Left ventricle myocardium inferior (tissue), 1 donor: Measurements from ENCODE around the gene ADCY7. TPM values are rescaled to one million over a fixed set of nuclear protein-coding genes. Genes with fewer than 3 reads are reported as not detected.

Experiments used
- DNase-seq: peaks from one replicate; pipeline ENCODE4 v3.0.0-alpha.2; 2020
- H3K27ac ChIP-seq: fragments of 200-600 bp; replicated peaks from 2 replicates; pipeline ENCODE4 v1.8.0; 2021
- H3K27me3 ChIP-seq: fragments of 200-600 bp; 2 replicates; pipeline ENCODE4 v1.8.0; 2021; ENCODE audit warnings: low read depth
- H3K36me3 ChIP-seq: fragments of 200-600 bp; 2 replicates; pipeline ENCODE4 v1.8.0; 2021
- H3K4me1 ChIP-seq: fragments of 200-600 bp; 2 replicates; pipeline ENCODE4 v1.8.0; 2021
- H3K4me3 ChIP-seq: fragments of 200-600 bp; 2 replicates; pipeline ENCODE4 v1.8.0; 2021; ENCODE audit warnings: mild to moderate bottlenecking, moderate library complexity
- H3K9me3 ChIP-seq: fragments of 200-600 bp; replicated peaks from 2 replicates; pipeline ENCODE4 v1.8.0; 2021
- CTCF ChIP-seq: fragments of 200-600 bp; IDR thresholded peaks from 2 replicates; pipeline ENCODE4 v1.8.0; 2021; ENCODE audit warnings: antibody characterized with exemption, mild to moderate bottlenecking, borderline replicate concordance
- intact Hi-C: fragments of 100-400 bp; cut with micrococcal nuclease; formaldehyde crosslinking; loops from one replicate; pipeline ENCODE4 v1.11.0; 2022
- total RNA-seq: library from RNA; stranded (reverse); fragmentation: NEBNext Ultra II Directional; extraction: Animal tissue kit (Norgen Biotek cat#: 25700); gene quantifications from one replicate; pipeline ENCODE4 v1.2.1, GENCODE V29; 2021
- donor health status: DM: no; HTN: yes; CAD: no; lungs with severe emphysema.

ADCY7 gene
- total RNA-seq, 1 donor from 2014 or later = 9.7 TPM

GRCh38 chr16:50228364-50228868 is 37.9 kb upstream of the ADCY7 start:
- Histone ChIP-seq H3K4me1 (no peaks in the 10 kb centered on the region), H3K9me3 (no peaks in the 10 kb centered on the region), H3K4me3 (no peak overlapping the region), H3K27ac (no peak overlapping the region), H3K36me3 (peaks cover 65% of the 10 kb centered on the region), H3K27me3 (no peaks in the 10 kb centered on the region)
- no peak for DNase-seq
- no peak for TF ChIP-seq CTCF
- intact Hi-C loops = loop anchor here (10.0 kb wide), 1 partner anchor 126 kb away; no protein-coding TSS in a partner anchor

- intact Hi-C loops = loop anchor here (10.0 kb wide), 1 partner anchor 126 kb away; no protein-coding TSS in a partner anchor
- no peak overlapping the region for H3K27ac ChIP-seq
- H3K27me3 ChIP-seq = no peaks in the 10 kb centered on the region
- H3K9me3 ChIP-seq = no peaks in the 10 kb centered on the region
- TF ChIP-seq CTCF = no peak
- H3K36me3 ChIP-seq = peaks cover 57% of the 10 kb centered on the region
- H3K4me3 ChIP-seq = no peak overlapping the region
- H3K4me1 ChIP-seq = no peaks in the 10 kb centered on the region
- no peak for DNase-seq
These were observed 37.1 kb upstream of the ADCY7 start for GRCh38 chr16:50229149-50229726.

- Histone ChIP-seq H3K9me3 (no peaks in the 10 kb centered on the region), H3K36me3 (peaks cover 2% of the 10 kb centered on the region), H3K27me3 (no peaks in the 10 kb centered on the region), H3K4me3 (no peak overlapping the region), H3K27ac (no peak overlapping the region), H3K4me1 (no peaks in the 10 kb centered on the region)
- no peak for TF ChIP-seq CTCF
- DNase-seq = no peak
- intact Hi-C loops = no loop called here
These were observed 31.4 kb upstream of the ADCY7 start for GRCh38 chr16:50234771-50235556.

- Histone ChIP-seq H3K4me1 (no peaks in the 10 kb centered on the region), H3K27ac (no peak overlapping the region), H3K27me3 (no peaks in the 10 kb centered on the region), H3K4me3 (no peak overlapping the region), H3K9me3 (no peaks in the 10 kb centered on the region), H3K36me3 (no peaks in the 10 kb centered on the region)
- intact Hi-C loops = no loop called here
- TF ChIP-seq CTCF = no peak
- no peak for DNase-seq
These were observed 30.8 kb upstream of the ADCY7 start for GRCh38 chr16:50235581-50235980.

GRCh38 chr16:50238314-50238713 is 28.0 kb upstream of the ADCY7 start:
- Histone ChIP-seq H3K27me3 (peaks cover 21% of the 10 kb centered on the region), H3K27ac (no peak overlapping the region), H3K4me3 (no peak overlapping the region), H3K36me3 (no peaks in the 10 kb centered on the region), H3K9me3 (no peaks in the 10 kb centered on the region), H3K4me1 (no peaks in the 10 kb centered on the region)
- no peak for TF ChIP-seq CTCF
- no peak for DNase-seq
- intact Hi-C loops = no loop called here
